BLaER1 (cell line): ENCODE data around the gene SALL3.

ENCODE experiments used
- H3K27ac ChIP-seq: shearing (Covaris generic); formaldehyde crosslinking; 2 replicates; pipeline ENCODE4 v1.8.1; 2022
- H3K27me3 ChIP-seq: shearing (Covaris generic); formaldehyde crosslinking; 2 replicates; pipeline ENCODE4 v1.8.1; 2022
- H3K36me3 ChIP-seq: shearing (Covaris generic); formaldehyde crosslinking; 2 replicates; pipeline ENCODE4 v1.8.1; 2022
- H3K4me1 ChIP-seq: shearing (Covaris generic); formaldehyde crosslinking; 2 replicates; pipeline ENCODE4 v1.8.1; 2022
- H3K4me2 ChIP-seq: shearing (Covaris generic); formaldehyde crosslinking; 2 replicates; pipeline ENCODE4 v1.8.1; 2022
- H3K4me3 ChIP-seq: shearing (Covaris generic); formaldehyde crosslinking; 2 replicates; pipeline ENCODE4 v1.8.1; 2022
- H3K9ac ChIP-seq: shearing (Covaris generic); formaldehyde crosslinking; 2 replicates; pipeline ENCODE4 v1.8.1; 2022
- H3K9me3 ChIP-seq: shearing (Covaris generic); formaldehyde crosslinking; 2 replicates; pipeline ENCODE4 v1.8.1; 2022
- H4K20me1 ChIP-seq: shearing (Covaris generic); formaldehyde crosslinking; 2 replicates; pipeline ENCODE4 v1.8.1; 2022
- Cebpa-rat ChIP-seq: shearing (Covaris generic); IDR thresholded peaks from 2 replicates; pipeline ENCODE4 v1.8.1; 2022

Gene SALL3

GRCh38 chr18:79005653-79006052, 26.0 kb downstream of the SALL3 start:
- H3K36me3 ChIP-seq, result no peaks in the 10 kb centered on the region
- no peaks in the 10 kb centered on the region for H3K27me3 ChIP-seq
- no peak overlapping the region for H3K4me2 ChIP-seq
- no peaks in the 10 kb centered on the region for H3K4me1 ChIP-seq
- TF ChIP-seq Cebpa-rat, result no peak
- H3K9me3 ChIP-seq, result peaks cover 26% of the 10 kb centered on the region
- no peak overlapping the region for H3K27ac ChIP-seq
- no peaks in the 10 kb centered on the region for H4K20me1 ChIP-seq
- H3K4me3 ChIP-seq, result no peak overlapping the region
- H3K9ac ChIP-seq, result no peak overlapping the region

GRCh38 chr18:79006106-79006795, 26.6 kb downstream of the SALL3 start:
- Histone ChIP-seq H3K27me3 (no peaks in the 10 kb centered on the region), H3K9ac (no peak overlapping the region), H3K4me2 (no peak overlapping the region), H3K27ac (no peak overlapping the region), H3K4me3 (no peak overlapping the region), H3K36me3 (no peaks in the 10 kb centered on the region), H3K9me3 (peaks cover 26% of the 10 kb centered on the region), H4K20me1 (no peaks in the 10 kb centered on the region), H3K4me1 (no peaks in the 10 kb centered on the region)
- no peak for TF ChIP-seq Cebpa-rat

- Histone ChIP-seq H3K27ac (no peak overlapping the region), H3K4me1 (no peaks in the 10 kb centered on the region), H3K4me3 (no peak overlapping the region), H3K27me3 (no peaks in the 10 kb centered on the region), H3K9me3 (peaks cover 26% of the 10 kb centered on the region), H3K4me2 (no peak overlapping the region), H3K9ac (no peak overlapping the region), H4K20me1 (no peaks in the 10 kb centered on the region), H3K36me3 (no peaks in the 10 kb centered on the region)
- no peak for TF ChIP-seq Cebpa-rat
Observed at GRCh38 chr18:79007440-79007839, 27.8 kb downstream of the SALL3 start.

GRCh38 chr18:79008356-79008940, 28.8 kb downstream of the SALL3 start:
- H3K9ac ChIP-seq, result no peak overlapping the region
- H4K20me1 ChIP-seq, result no peaks in the 10 kb centered on the region
- H3K4me1 ChIP-seq, result no peaks in the 10 kb centered on the region
- TF ChIP-seq Cebpa-rat, result no peak
- H3K27ac ChIP-seq, result no peak overlapping the region
- no peaks in the 10 kb centered on the region for H3K36me3 ChIP-seq
- peaks cover 26% of the 10 kb centered on the region for H3K9me3 ChIP-seq
- no peak overlapping the region for H3K4me2 ChIP-seq
- H3K27me3 ChIP-seq, result no peaks in the 10 kb centered on the region
- no peak overlapping the region for H3K4me3 ChIP-seq

GRCh38 chr18:79010802-79011201, 31.2 kb downstream of the SALL3 start:
- H3K4me2 ChIP-seq, result no peak overlapping the region
- no peak overlapping the region for H3K27ac ChIP-seq
- H3K4me1 ChIP-seq, result no peaks in the 10 kb centered on the region
- H3K36me3 ChIP-seq, result no peaks in the 10 kb centered on the region
- H3K27me3 ChIP-seq, result no peaks in the 10 kb centered on the region
- TF ChIP-seq Cebpa-rat, result no peak
- peaks cover 25% of the 10 kb centered on the region for H3K9me3 ChIP-seq
- no peaks in the 10 kb centered on the region for H4K20me1 ChIP-seq
- no peak overlapping the region for H3K9ac ChIP-seq
- H3K4me3 ChIP-seq, result no peak overlapping the region

GRCh38 chr18:79011300-79011870, 31.8 kb downstream of the SALL3 start:
- Histone ChIP-seq H3K36me3 (no peaks in the 10 kb centered on the region), H4K20me1 (no peaks in the 10 kb centered on the region), H3K9me3 (peaks cover 19% of the 10 kb centered on the region), H3K9ac (no peak overlapping the region), H3K4me3 (no peak overlapping the region), H3K4me1 (no peaks in the 10 kb centered on the region), H3K27ac (no peak overlapping the region), H3K4me2 (no peak overlapping the region), H3K27me3 (no peaks in the 10 kb centered on the region)
- TF ChIP-seq Cebpa-rat, result no peak

- no peak for TF ChIP-seq Cebpa-rat
- Histone ChIP-seq H3K4me3 (no peak overlapping the region), H3K27me3 (no peaks in the 10 kb centered on the region), H3K4me2 (no peak overlapping the region), H3K36me3 (no peaks in the 10 kb centered on the region), H4K20me1 (no peaks in the 10 kb centered on the region), H3K9ac (no peak overlapping the region), H3K27ac (no peak overlapping the region), H3K4me1 (no peaks in the 10 kb centered on the region), H3K9me3 (peaks cover 2% of the 10 kb centered on the region; the same call in 1 of the 2 replicates)
Observed at GRCh38 chr18:79013869-79014268, 34.3 kb downstream of the SALL3 start.

- Histone ChIP-seq H3K9me3 (peaks cover 10% of the 10 kb centered on the region; the same call in 1 of the 2 replicates), H3K27ac (no peak overlapping the region), H4K20me1 (no peaks in the 10 kb centered on the region), H3K9ac (no peak overlapping the region), H3K4me2 (no peak overlapping the region), H3K27me3 (no peaks in the 10 kb centered on the region), H3K4me3 (no peak overlapping the region), H3K36me3 (no peaks in the 10 kb centered on the region), H3K4me1 (no peaks in the 10 kb centered on the region)
- TF ChIP-seq Cebpa-rat, result no peak
Observed at GRCh38 chr18:79018911-79019310, 39.3 kb downstream of the SALL3 start.

GRCh38 chr18:79019881-79020280, 40.3 kb downstream of the SALL3 start:
- Histone ChIP-seq H3K27me3 (no peaks in the 10 kb centered on the region), H3K4me3 (no peak overlapping the region), H3K27ac (no peak overlapping the region), H4K20me1 (no peaks in the 10 kb centered on the region), H3K36me3 (no peaks in the 10 kb centered on the region), H3K9me3 (peaks cover 10% of the 10 kb centered on the region; the same call in 1 of the 2 replicates), H3K4me2 (no peak overlapping the region), H3K4me1 (no peaks in the 10 kb centered on the region), H3K9ac (no peak overlapping the region)
- TF ChIP-seq Cebpa-rat, result no peak

- TF ChIP-seq Cebpa-rat, result no peak
- no peak overlapping the region for H3K4me2 ChIP-seq
- no peaks in the 10 kb centered on the region for H4K20me1 ChIP-seq
- H3K36me3 ChIP-seq, result no peaks in the 10 kb centered on the region
- H3K27ac ChIP-seq, result no peak overlapping the region
- H3K4me1 ChIP-seq, result no peaks in the 10 kb centered on the region
- no peaks in the 10 kb centered on the region for H3K27me3 ChIP-seq
- H3K9ac ChIP-seq, result no peak overlapping the region
- H3K4me3 ChIP-seq, result no peak overlapping the region
- H3K9me3 ChIP-seq, result peaks cover 24% of the 10 kb centered on the region
Observed at GRCh38 chr18:79022603-79023002, 43.0 kb downstream of the SALL3 start.
